Measurements from ENCODE around the gene SPRING1.

The SPRING1 gene

GRCh38 chr12:116759783-116760621 is 22.1 kb upstream of the SPRING1 start:
- no peak for TF ChIP-seq CTCF (IDR thresholded peaks at IDR 0.05)

GRCh38 chr12:116750298-116750697 is 12.4 kb upstream of the SPRING1 start:
- TF ChIP-seq CTCF (IDR thresholded peaks at IDR 0.05) = no peak

- TF ChIP-seq CTCF (IDR thresholded peaks at IDR 0.05) = no peak
Observed at GRCh38 chr12:116749884-116750283, 12.0 kb upstream of the SPRING1 start.

DNA sequence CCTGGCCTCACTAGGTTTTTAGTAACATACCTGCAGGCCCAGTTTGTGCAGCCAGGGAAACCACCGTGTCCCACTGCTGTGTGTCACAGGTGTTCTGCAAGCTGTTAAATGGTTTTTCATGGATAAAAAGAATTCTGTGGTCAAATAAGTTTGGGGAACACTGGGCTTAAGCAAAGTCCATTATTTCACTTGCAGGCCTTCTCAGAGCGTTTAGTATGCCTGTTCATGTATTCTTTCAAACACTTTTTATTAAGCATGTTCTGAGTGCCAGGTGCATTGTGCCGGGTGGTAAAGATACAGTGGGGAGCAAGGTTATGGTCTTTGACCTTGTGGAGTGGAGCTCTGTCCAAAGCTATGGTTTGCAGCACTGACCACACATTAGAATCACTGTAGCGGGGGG is 7.7 kb upstream of the SPRING1 start:
- no peak for TF ChIP-seq CTCF (IDR thresholded peaks at IDR 0.05)

- no peak for TF ChIP-seq CTCF (IDR thresholded peaks at IDR 0.05)
Observed at GRCh38 chr12:116744766-116745165, 6.9 kb upstream of the SPRING1 start.

DNA sequence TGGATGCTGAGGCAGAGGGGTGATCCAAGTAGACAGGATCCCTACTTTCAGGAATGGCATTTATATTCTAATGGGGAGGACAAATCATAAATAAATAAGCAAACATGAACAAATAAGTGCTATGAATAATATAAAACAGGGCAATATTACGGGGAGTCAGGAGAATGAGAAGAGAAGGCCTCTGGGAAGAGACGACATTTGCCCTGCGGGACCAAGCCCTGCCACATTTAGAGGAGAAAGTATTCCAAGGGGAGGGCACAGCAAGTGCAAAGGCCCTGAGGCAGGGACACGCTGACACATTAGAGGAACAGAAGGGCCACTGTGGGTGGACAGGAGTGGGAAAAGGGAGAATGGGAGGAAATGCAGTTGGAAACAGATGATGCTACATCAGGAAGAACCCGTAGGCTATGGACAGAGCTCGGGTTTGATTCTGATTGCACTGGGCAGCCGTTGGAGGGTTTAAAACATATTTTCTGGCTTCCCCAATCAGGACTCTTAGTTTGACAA is 1.6 kb upstream of the SPRING1 start:
- TF ChIP-seq CTCF (IDR thresholded peaks at IDR 0.05) = no peak

- TF ChIP-seq CTCF (IDR thresholded peaks at IDR 0.05) = no peak
Observed at GRCh38 chr12:116736962-116737773, 701 bp downstream of the SPRING1 start.
